ENCODE data around the gene ASB18.
"Not testable (repeated sequence)": the region's sequence is repeated elsewhere in the genome, so short reads cannot be mapped to it uniquely, and the experiment has no call there.

ASB18 gene

GRCh38 chr2:236293241-236293810, 29.1 kb upstream of the ASB18 start:
- no peak overlapping the region for H3K4me3 ChIP-seq (ENCODE audit: low read depth, low read length)
- DNase-seq (ENCODE audit: low read depth): no peak
- TF ChIP-seq CTCF (IDR thresholded peaks at IDR 0.05; ENCODE audit: control insufficient read depth, extremely low read depth, insufficient read depth): no peak

- no peak for TF ChIP-seq CTCF (IDR thresholded peaks at IDR 0.05; ENCODE audit: control insufficient read depth, extremely low read depth, insufficient read depth)
- no peak for DNase-seq (ENCODE audit: low read depth)
- H3K4me3 ChIP-seq (ENCODE audit: low read depth, low read length): no peak overlapping the region
These were observed 27.7 kb upstream of the ASB18 start for GRCh38 chr2:236291911-236292310.

GRCh38 chr2:236291476-236291875, 27.3 kb upstream of the ASB18 start:
- DNase-seq (ENCODE audit: low read depth): no peak

GRCh38 chr2:236290742-236291425, 26.7 kb upstream of the ASB18 start:
- no peak overlapping the region for H3K4me3 ChIP-seq (ENCODE audit: low read depth, low read length)
- TF ChIP-seq CTCF (IDR thresholded peaks at IDR 0.05; ENCODE audit: control insufficient read depth, extremely low read depth, insufficient read depth): no peak
- DNase-seq (ENCODE audit: low read depth): no peak

More at GRCh38 chr2:236291476-236291875, 27.3 kb upstream of the ASB18 start:
- H3K4me3 ChIP-seq (ENCODE audit: low read depth, low read length): no peak overlapping the region
- no peak for TF ChIP-seq CTCF (IDR thresholded peaks at IDR 0.05; ENCODE audit: control insufficient read depth, extremely low read depth, insufficient read depth)

- no peak for TF ChIP-seq CTCF (IDR thresholded peaks at IDR 0.05; ENCODE audit: control insufficient read depth, extremely low read depth, insufficient read depth)
- H3K4me3 ChIP-seq (ENCODE audit: low read depth, low read length): no peak overlapping the region
- no peak for DNase-seq (ENCODE audit: low read depth)
These were observed 25.7 kb upstream of the ASB18 start for GRCh38 chr2:236289766-236290462.

- not testable (repeated sequence) for DNase-seq (ENCODE audit: low read depth); H3K4me3 ChIP-seq (ENCODE audit: low read depth, low read length)
These were observed 24.2 kb upstream of the ASB18 start for GRCh38 chr2:236288373-236288772.

GRCh38 chr2:236287656-236288055, 23.4 kb upstream of the ASB18 start:
- H3K4me3 ChIP-seq (ENCODE audit: low read depth, low read length): no peak overlapping the region
- no peak for DNase-seq (ENCODE audit: low read depth)
- TF ChIP-seq CTCF (IDR thresholded peaks at IDR 0.05; ENCODE audit: control insufficient read depth, extremely low read depth, insufficient read depth): no peak
